Measurements from ENCODE around the gene TDRD3. TPM values are rescaled to one million over a fixed set of nuclear protein-coding genes. Genes with fewer than 3 reads are reported as not detected.

TDRD3 gene
- total and polyA plus RNA-seq, 2 experiments from 2014 or later = 13.1 to 13.3 TPM

GRCh38 chr13:60623151-60623550 is 226.1 kb downstream of the TDRD3 start:
- Histone ChIP-seq H3K79me2 (replicated peaks; ENCODE audit: insufficient read depth) (no peaks in the 10 kb centered on the region), H3K4me2 (no peak overlapping the region), H3K4me3 (no peak overlapping the region), H3F3A (replicated peaks; ENCODE audit: low read depth) (no peaks in the 10 kb centered on the region), H3K36me3 (ENCODE audit: insufficient read depth) (no peaks in the 10 kb centered on the region), H3K27ac (ENCODE audit: low read depth) (no peak overlapping the region), H2AFZ (no peak overlapping the region), H3K4me1 (ENCODE audit: insufficient read depth) (no peaks in the 10 kb centered on the region), H4K20me1 (replicated peaks; ENCODE audit: insufficient read depth) (no peaks in the 10 kb centered on the region), H3K9me2 (ENCODE audit: insufficient read depth) (no peaks in the 10 kb centered on the region; the same call in 1 of the 2 replicates), H3K27me3 (ENCODE audit: insufficient read depth) (no peaks in the 10 kb centered on the region)
- ATAC-seq (no peak), DNase-seq (ENCODE audit: low spot score) (no peak)
- H3K9me3 Mint-ChIP-seq = no peaks in the 10 kb centered on the region
- H3K36me3 Mint-ChIP-seq (ENCODE audit: low read depth) = no peaks in the 10 kb centered on the region
- no peak overlapping the region for H3K27ac Mint-ChIP-seq
- peaks cover 2% of the 10 kb centered on the region for H3K27me3 Mint-ChIP-seq (ENCODE audit: insufficient read depth, low read depth, poor library complexity)
- H3K4me1 Mint-ChIP-seq = peaks cover 4% of the 10 kb centered on the region
- TF ChIP-seq ZNF331 (CRISPR knock-in tag; IDR thresholded peaks at IDR 0.05; ENCODE audit: low read depth) = no peak
- TF ChIP-seq JUNB (IDR thresholded peaks at IDR 0.05; ENCODE audit: unreplicated experiment) = no peak
- no peak for TF ChIP-seq ZNF114 (CRISPR knock-in tag; IDR thresholded peaks at IDR 0.05)
- TF ChIP-seq CREB1 (CRISPR knock-in tag; IDR thresholded peaks at IDR 0.05; ENCODE audit: low read depth) = no peak
- TF ChIP-seq ETS1 (IDR thresholded peaks at IDR 0.05) = no peak
- no peak for TF ChIP-seq EZH2phosphoT487 (IDR thresholded peaks at IDR 0.05; ENCODE audit: unreplicated experiment)
- TF ChIP-seq NANOG (IDR thresholded peaks at IDR 0.05; ENCODE audit: borderline replicate concordance) = no peak
- no peak for TF ChIP-seq CTCF (conservative IDR thresholded peaks at IDR 0.05; ENCODE audit: low read depth in 2 of 2)
- TF ChIP-seq STAT1 (IDR thresholded peaks at IDR 0.05; ENCODE audit: unreplicated experiment) = no peak
- TF ChIP-seq, protein P1, sequence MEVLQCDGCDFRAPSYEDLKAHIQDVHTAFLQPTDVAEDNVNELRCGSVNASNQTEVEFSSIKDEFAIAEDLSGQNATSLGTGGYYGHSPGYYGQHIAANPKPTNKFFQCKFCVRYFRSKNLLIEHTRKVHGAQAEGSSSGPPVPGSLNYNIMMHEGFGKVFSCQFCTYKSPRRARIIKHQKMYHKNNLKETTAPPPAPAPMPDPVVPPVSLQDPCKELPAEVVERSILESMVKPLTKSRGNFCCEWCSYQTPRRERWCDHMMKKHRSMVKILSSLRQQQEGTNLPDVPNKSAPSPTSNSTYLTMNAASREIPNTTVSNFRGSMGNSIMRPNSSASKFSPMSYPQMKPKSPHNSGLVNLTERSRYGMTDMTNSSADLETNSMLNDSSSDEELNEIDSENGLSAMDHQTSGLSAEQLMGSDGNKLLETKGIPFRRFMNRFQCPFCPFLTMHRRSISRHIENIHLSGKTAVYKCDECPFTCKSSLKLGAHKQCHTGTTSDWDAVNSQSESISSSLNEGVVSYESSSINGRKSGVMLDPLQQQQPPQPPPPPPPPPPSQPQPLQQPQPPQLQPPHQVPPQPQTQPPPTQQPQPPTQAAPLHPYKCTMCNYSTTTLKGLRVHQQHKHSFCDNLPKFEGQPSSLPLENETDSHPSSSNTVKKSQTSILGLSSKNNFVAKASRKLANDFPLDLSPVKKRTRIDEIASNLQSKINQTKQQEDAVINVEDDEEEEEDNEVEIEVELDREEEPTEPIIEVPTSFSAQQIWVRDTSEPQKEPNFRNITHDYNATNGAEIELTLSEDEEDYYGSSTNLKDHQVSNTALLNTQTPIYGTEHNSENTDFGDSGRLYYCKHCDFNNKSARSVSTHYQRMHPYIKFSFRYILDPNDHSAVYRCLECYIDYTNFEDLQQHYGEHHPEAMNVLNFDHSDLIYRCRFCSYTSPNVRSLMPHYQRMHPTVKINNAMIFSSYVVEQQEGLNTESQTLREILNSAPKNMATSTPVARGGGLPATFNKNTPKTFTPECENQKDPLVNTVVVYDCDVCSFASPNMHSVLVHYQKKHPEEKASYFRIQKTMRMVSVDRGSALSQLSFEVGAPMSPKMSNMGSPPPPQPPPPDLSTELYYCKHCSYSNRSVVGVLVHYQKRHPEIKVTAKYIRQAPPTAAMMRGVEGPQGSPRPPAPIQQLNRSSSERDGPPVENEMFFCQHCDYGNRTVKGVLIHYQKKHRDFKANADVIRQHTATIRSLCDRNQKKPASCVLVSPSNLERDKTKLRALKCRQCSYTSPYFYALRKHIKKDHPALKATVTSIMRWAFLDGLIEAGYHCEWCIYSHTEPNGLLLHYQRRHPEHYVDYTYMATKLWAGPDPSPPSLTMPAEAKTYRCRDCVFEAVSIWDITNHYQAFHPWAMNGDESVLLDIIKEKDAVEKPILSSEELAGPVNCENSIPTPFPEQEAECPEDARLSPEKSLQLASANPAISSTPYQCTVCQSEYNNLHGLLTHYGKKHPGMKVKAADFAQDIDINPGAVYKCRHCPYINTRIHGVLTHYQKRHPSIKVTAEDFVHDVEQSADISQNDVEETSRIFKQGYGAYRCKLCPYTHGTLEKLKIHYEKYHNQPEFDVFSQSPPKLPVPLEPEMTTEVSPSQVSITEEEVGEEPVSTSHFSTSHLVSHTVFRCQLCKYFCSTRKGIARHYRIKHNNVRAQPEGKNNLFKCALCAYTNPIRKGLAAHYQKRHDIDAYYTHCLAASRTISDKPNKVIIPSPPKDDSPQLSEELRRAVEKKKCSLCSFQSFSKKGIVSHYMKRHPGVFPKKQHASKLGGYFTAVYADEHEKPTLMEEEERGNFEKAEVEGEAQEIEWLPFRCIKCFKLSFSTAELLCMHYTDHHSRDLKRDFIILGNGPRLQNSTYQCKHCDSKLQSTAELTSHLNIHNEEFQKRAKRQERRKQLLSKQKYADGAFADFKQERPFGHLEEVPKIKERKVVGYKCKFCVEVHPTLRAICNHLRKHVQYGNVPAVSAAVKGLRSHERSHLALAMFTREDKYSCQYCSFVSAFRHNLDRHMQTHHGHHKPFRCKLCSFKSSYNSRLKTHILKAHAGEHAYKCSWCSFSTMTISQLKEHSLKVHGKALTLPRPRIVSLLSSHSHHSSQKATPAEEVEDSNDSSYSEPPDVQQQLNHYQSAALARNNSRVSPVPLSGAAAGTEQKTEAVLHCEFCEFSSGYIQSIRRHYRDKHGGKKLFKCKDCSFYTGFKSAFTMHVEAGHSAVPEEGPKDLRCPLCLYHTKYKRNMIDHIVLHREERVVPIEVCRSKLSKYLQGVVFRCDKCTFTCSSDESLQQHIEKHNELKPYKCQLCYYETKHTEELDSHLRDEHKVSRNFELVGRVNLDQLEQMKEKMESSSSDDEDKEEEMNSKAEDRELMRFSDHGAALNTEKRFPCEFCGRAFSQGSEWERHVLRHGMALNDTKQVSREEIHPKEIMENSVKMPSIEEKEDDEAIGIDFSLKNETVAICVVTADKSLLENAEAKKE (CRISPR knock-in tag; IDR thresholded peaks at IDR 0.05) = no peak
- no peak for TF ChIP-seq REST (IDR thresholded peaks at IDR 0.05; ENCODE audit: unreplicated experiment)
- no peak for TF ChIP-seq POLR2AphosphoS5 (IDR thresholded peaks at IDR 0.05; ENCODE audit: low read depth)
- no peak for TF ChIP-seq EZH2 (IDR thresholded peaks at IDR 0.05; ENCODE audit: low read depth, unreplicated experiment)
- H3K4me3 Mint-ChIP-seq = no peak overlapping the region

Measured in GM23338 (cell line).